GM21717 (cell line): Measurements from ENCODE around the gene AK8.

Experiments
- ATAC-seq: cut with Tn5 transposase; IDR thresholded peaks from one replicate; pipeline ENCODE4 v1.9.1; 2021; ENCODE audit warnings: mild to moderate bottlenecking, moderate library complexity; ENCODE audit not compliant: unreplicated experiment

Gene AK8

GRCh38 chr9:132877824-132878694, at the start of gene AK8:
Gene AK8 (minus strand): TSS chr9:132878284. CDS start chr9:132878255, 29 bp downstream.
- ATAC-seq, result peak; percentile 49

- no peak for ATAC-seq
These were observed 49.6 kb upstream of the AK8 start for GRCh38 chr9:132927704-132928103.

GRCh38 chr9:132923346-132923902, 45.3 kb upstream of the AK8 start:
- no peak for ATAC-seq

- no peak for ATAC-seq
These were observed 41.7 kb upstream of the AK8 start for GRCh38 chr9:132919614-132920268.

- ATAC-seq, result no peak
These were observed 36.8 kb upstream of the AK8 start for GRCh38 chr9:132914924-132915323.

GRCh38 chr9:132912131-132912530, 34.0 kb upstream of the AK8 start:
- no peak for ATAC-seq

GRCh38 chr9:132910376-132910775, 32.3 kb upstream of the AK8 start:
- ATAC-seq, result no peak

GRCh38 chr9:132909311-132909710, 31.2 kb upstream of the AK8 start:
- no peak for ATAC-seq

- no peak for ATAC-seq
These were observed 30.6 kb upstream of the AK8 start for GRCh38 chr9:132908635-132909034.

- ATAC-seq, result no peak
These were observed 27.6 kb upstream of the AK8 start for GRCh38 chr9:132905726-132906125.

GRCh38 chr9:132903574-132904492, 25.7 kb upstream of the AK8 start:
- no peak for ATAC-seq

- ATAC-seq, result no peak
These were observed 24.1 kb upstream of the AK8 start for GRCh38 chr9:132901858-132902831.

GRCh38 chr9:132898051-132898450, 20.0 kb upstream of the AK8 start:
- no peak for ATAC-seq

- no peak for ATAC-seq
These were observed 18.8 kb upstream of the AK8 start for GRCh38 chr9:132896906-132897305.

- ATAC-seq, result no peak
These were observed 18.2 kb upstream of the AK8 start for GRCh38 chr9:132896264-132896663.

GRCh38 chr9:132894862-132895835, 17.1 kb upstream of the AK8 start:
- no peak for ATAC-seq

GRCh38 chr9:132894346-132894745, 16.3 kb upstream of the AK8 start:
- ATAC-seq, result no peak

- no peak for ATAC-seq
These were observed 14.3 kb upstream of the AK8 start for GRCh38 chr9:132892400-132892799.

- ATAC-seq, result no peak
These were observed 10.1 kb upstream of the AK8 start for GRCh38 chr9:132888151-132888550.
